IPS DF 6.9 (cell line): ENCODE measurements around the gene SKAP1.
A peak's percentile ranks its signal among the peaks of the same experiment; 100 is the strongest.

Source experiments
- DNase-seq: peaks from one replicate; pipeline ENCODE4 v3.0.0-alpha.2; 2013; ENCODE audit warnings: low read depth, low spot score
- H3K27ac ChIP-seq: one replicate; pipeline ENCODE4 v1.5.1; 2013; ENCODE audit warnings: low read length, control low read depth
- H3K27me3 ChIP-seq: 2 replicates; pipeline ENCODE4 v1.6.1; 2013; ENCODE audit warnings: mild to moderate bottlenecking, low read length; ENCODE audit not compliant: control insufficient read depth, insufficient read depth
- H3K36me3 ChIP-seq: 2 replicates; pipeline ENCODE4 v1.6.1; 2013; ENCODE audit warnings: low read length; ENCODE audit not compliant: control insufficient read depth, insufficient read depth
- H3K4me1 ChIP-seq: 2 replicates; pipeline ENCODE4 v1.6.1; 2013; ENCODE audit warnings: low read length; ENCODE audit not compliant: control insufficient read depth, insufficient read depth
- H3K4me3 ChIP-seq: 2 replicates; pipeline ENCODE4 v1.5.1; 2013; ENCODE audit warnings: mild to moderate bottlenecking, low read length
- H3K9me3 ChIP-seq: 2 replicates; pipeline ENCODE4 v1.6.1; 2013; ENCODE audit warnings: low read length, inconsistent platforms; ENCODE audit not compliant: control insufficient read depth, insufficient read depth
- WGBS: extraction: QIAGEN DNeasy Blood & Tissue Kit; methylation state at CpG from one replicate; pipeline ENCODE4 v1.1.7; 2013; ENCODE audit warnings: mixed read lengths, missing lambda C conversion rate; ENCODE audit not compliant: insufficient read length, insufficient coverage; 5-methylcytosine and 5-hydroxymethylcytosine counted together

SKAP1 gene

DNA sequence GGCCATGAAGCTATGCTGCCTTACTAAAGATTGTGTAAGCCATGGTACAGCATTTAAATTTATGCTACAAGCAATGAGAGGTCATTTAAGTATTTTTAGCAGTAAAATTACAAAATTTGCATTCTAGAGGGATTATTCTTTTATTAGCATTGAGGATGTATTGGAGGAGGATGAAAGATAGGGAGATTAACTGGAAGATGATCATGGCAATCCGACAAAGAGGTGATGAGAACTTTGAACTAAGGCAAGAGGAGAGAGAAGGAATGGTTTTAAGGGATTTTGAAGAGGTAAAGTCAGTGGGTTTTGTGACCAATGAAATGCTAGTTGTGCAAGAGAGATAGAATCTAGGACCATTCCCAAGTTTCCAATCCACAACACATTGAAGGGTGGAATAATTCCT, 192.6 kb downstream of the SKAP1 start:
- Histone ChIP-seq H3K36me3 (no peaks in the 10 kb centered on the region), H3K27ac (no peak overlapping the region), H3K4me1 (no peaks in the 10 kb centered on the region), H3K4me3 (no peak overlapping the region), H3K9me3 (no peaks in the 10 kb centered on the region), H3K27me3 (no peaks in the 10 kb centered on the region)
- WGBS = 100% methylated on average over 1 of the region's 1 CpG
- no peak for DNase-seq

DNA sequence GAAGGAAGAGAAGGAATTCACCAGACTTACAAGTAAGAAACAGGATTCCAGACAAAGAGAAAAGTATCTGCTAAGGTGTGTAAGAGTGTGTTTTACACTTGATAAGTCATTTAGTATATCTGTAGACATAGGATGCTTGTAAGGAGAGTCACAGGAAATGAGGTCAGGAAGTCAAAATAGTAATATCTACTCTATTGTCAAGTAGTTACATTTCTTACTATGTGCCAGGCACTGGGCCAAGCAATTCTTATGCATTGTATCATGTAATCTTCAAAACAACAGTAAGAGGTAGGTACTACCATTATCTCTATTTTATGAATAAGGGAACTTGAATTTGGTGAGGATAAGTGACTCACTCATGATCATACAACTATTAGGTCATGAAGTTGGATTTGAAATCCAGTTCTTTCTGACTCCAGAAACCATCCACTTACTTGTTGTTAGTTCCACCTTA, 193.3 kb downstream of the SKAP1 start:
- no peak overlapping the region for H3K27ac ChIP-seq
- H3K27me3 ChIP-seq = no peaks in the 10 kb centered on the region
- no peak overlapping the region for H3K4me3 ChIP-seq
- DNase-seq = no peak
- H3K4me1 ChIP-seq = no peaks in the 10 kb centered on the region
- H3K9me3 ChIP-seq = no peaks in the 10 kb centered on the region
- H3K36me3 ChIP-seq = no peaks in the 10 kb centered on the region

DNA sequence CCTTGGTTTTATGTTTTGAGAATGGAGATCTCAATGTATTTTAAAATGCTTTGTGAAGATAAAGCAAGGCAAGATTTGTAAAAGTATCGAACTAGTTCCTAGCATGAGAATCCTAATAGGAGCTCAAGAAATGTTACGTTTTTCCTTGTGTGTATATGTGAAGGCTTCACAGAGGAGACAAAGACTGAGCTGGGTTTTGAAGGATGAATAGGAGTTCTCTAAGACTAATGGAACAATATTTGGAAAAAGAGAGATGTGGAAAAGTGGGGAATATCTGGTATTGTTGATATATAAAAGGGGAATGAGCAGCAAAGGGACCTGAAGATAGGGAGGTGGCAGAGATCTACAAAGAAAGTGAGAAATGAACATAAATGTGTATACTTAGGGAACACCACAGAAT, 195.1 kb downstream of the SKAP1 start:
- H3K4me1 ChIP-seq = no peaks in the 10 kb centered on the region
- no CpG with 5 or more reads among the region's 2 CpGs for WGBS
- no peak overlapping the region for H3K4me3 ChIP-seq
- H3K27me3 ChIP-seq = no peaks in the 10 kb centered on the region
- no peaks in the 10 kb centered on the region for H3K36me3 ChIP-seq
- DNase-seq = no peak
- H3K9me3 ChIP-seq = no peaks in the 10 kb centered on the region
- no peak overlapping the region for H3K27ac ChIP-seq

- Histone ChIP-seq H3K27me3 (no peaks in the 10 kb centered on the region), H3K4me1 (no peaks in the 10 kb centered on the region), H3K36me3 (no peaks in the 10 kb centered on the region), H3K9me3 (no peaks in the 10 kb centered on the region), H3K4me3 (no peak overlapping the region), H3K27ac (no peak overlapping the region)
- DNase-seq = no peak
- WGBS = no CpG with 5 or more reads among the region's 8 CpGs
Observed at GRCh38 chr17:48231995-48232959, 197.7 kb downstream of the SKAP1 start.

GRCh38 chr17:48229936-48230335, 200.1 kb downstream of the SKAP1 start:
- no peak for DNase-seq
- H3K4me1 ChIP-seq = peaks cover 2% of the 10 kb centered on the region; the same call in 1 of the 2 replicates
- WGBS = no CpG with 5 or more reads among the region's 1 CpG
- no peaks in the 10 kb centered on the region for H3K9me3 ChIP-seq
- no peak overlapping the region for H3K27ac ChIP-seq
- H3K36me3 ChIP-seq = no peaks in the 10 kb centered on the region
- no peaks in the 10 kb centered on the region for H3K27me3 ChIP-seq
- no peak overlapping the region for H3K4me3 ChIP-seq

GRCh38 chr17:48228720-48229119, 201.3 kb downstream of the SKAP1 start:
- Histone ChIP-seq H3K27ac (no peak overlapping the region), H3K36me3 (no peaks in the 10 kb centered on the region), H3K4me1 (peaks cover 2% of the 10 kb centered on the region; the same call in 1 of the 2 replicates), H3K9me3 (no peaks in the 10 kb centered on the region), H3K27me3 (no peaks in the 10 kb centered on the region), H3K4me3 (no peak overlapping the region)
- no CpG with 5 or more reads among the region's 1 CpG for WGBS
- DNase-seq = peak; percentile 29

DNA sequence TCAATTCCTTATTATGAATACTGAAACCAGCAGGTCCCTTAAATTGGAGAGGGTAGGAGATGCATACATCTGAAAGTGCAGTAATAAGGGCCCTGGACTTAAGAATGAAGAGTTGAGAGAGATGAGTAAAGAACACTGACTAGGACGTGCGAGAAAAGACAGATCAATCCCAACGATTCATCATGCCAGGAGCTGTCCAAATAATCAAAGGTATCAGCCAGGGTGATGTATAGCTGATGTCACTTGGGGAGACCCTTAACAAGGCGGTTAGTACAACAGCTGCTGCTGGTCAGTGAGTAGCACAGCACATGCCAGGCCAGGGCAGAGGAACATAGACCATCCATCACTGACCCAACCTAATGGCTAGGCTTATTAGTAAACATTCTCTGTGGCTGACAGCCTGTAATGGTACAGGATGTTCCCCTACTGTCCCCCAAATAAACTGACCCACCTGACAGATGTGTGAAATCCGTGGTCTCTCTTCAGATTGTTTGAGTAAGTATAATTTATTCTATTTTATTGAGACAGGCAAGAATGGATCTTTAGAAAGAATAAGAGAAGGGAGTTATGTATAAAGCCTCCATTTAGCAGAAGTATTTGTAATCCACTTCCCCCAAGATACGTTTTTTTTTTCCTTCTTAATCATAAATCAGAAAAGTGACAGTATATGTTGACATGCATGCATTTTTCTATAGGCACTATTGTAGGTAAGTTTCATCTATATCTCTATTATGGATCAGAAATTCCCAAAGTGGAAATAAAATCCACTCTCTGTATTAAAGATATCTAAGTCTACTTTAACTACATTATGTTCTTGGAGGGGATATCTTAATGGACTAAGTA, 204.1 kb downstream of the SKAP1 start:
- Histone ChIP-seq H3K4me3 (no peak overlapping the region), H3K27ac (no peak overlapping the region), H3K4me1 (peaks cover 2% of the 10 kb centered on the region; the same call in 1 of the 2 replicates), H3K27me3 (no peaks in the 10 kb centered on the region), H3K36me3 (no peaks in the 10 kb centered on the region), H3K9me3 (no peaks in the 10 kb centered on the region)
- DNase-seq = no peak
- WGBS = no CpG with 5 or more reads among the region's 6 CpGs

- no peak for DNase-seq
- H3K27me3 ChIP-seq = no peaks in the 10 kb centered on the region
- no peak overlapping the region for H3K27ac ChIP-seq
- peaks cover 2% of the 10 kb centered on the region; the same call in 1 of the 2 replicates for H3K4me1 ChIP-seq
- no peaks in the 10 kb centered on the region for H3K9me3 ChIP-seq
- no peaks in the 10 kb centered on the region for H3K36me3 ChIP-seq
- H3K4me3 ChIP-seq = no peak overlapping the region
Observed at GRCh38 chr17:48223945-48224344, 206.1 kb downstream of the SKAP1 start.

DNA sequence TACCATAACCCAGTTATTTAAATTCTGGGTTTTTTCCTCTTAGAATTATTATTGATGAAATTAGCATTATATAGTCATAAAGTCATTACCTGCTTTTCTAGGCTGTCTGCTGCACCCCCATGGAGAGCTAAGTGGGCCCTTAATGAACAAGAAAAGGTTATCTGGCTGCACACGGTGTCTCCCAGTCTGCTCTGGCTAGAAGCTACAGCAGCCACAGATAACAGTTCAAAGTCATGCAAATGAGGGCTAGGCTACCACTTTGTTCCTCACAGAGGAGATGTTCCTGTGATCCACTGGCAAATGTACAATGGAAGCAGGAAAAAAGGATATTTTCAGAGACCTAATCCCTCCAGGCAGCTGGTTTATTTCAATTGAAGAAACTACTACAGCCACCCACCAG, 210.4 kb downstream of the SKAP1 start:
- no peaks in the 10 kb centered on the region for H3K4me1 ChIP-seq
- H3K9me3 ChIP-seq = no peaks in the 10 kb centered on the region
- H3K27me3 ChIP-seq = no peaks in the 10 kb centered on the region
- no CpG with 5 or more reads among the region's 1 CpG for WGBS
- no peak overlapping the region for H3K27ac ChIP-seq
- H3K4me3 ChIP-seq = no peak overlapping the region
- DNase-seq = no peak
- H3K36me3 ChIP-seq = no peaks in the 10 kb centered on the region

DNA sequence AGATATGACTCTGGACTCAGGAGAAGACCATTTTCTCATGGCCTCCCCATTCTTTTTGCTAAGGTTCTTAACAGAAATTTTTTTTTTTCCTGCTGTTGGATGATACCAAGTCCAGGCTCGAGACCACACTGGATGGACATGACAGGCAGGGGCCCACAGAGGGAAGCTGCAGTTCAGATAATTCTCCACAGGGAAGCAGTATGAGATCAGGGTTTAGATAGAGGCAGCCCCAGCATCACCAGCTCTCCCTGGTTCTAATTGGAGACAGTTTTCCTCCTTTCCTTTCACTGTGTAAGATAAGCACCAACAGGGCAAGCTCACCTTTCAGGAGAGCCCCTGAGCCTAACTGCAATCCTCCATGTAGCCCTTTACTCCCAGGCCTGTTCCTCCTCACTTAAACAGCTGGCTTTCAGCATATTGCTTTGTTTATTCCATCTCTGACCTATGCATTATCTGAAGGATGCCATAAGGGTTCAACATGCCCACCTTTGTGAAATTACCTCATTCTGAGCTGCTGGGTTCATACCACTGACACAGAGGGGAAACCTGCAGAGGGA, 214.4 kb downstream of the SKAP1 start:
- WGBS = no CpG with 5 or more reads among the region's 1 CpG
- DNase-seq = peak; percentile 29
- no peaks in the 10 kb centered on the region for H3K9me3 ChIP-seq
- H3K4me3 ChIP-seq = no peak overlapping the region
- H3K4me1 ChIP-seq = no peaks in the 10 kb centered on the region
- no peak overlapping the region for H3K27ac ChIP-seq
- no peaks in the 10 kb centered on the region for H3K36me3 ChIP-seq
- H3K27me3 ChIP-seq = no peaks in the 10 kb centered on the region
